ENCODE results near the gene ARHGAP10.
A peak's percentile ranks its signal among the peaks of the same experiment; 100 is the strongest.

Gene ARHGAP10

GRCh38 chr4:147731580-147732517, at the start of gene ARHGAP10:
ARHGAP10 (plus strand) TSS chr4:147732088; CDS start chr4:147732302, 214 bp downstream.
- DNase-seq (ENCODE audit: low read depth in 1 of 2, low spot score in 1 of 2), result peak; percentile 31 to 57
- no peak for TF ChIP-seq JUND (IDR thresholded peaks at IDR 0.05; ENCODE audit: low read depth)
- in situ Hi-C loops (cut with HindIII; ENCODE audit: low pct_unique_long_range_greater_than_20kb, low sequenced_read_pairs), result no loop called here

- no peak for TF ChIP-seq JUND (IDR thresholded peaks at IDR 0.05; ENCODE audit: low read depth)
- in situ Hi-C loops (cut with HindIII; ENCODE audit: low pct_unique_long_range_greater_than_20kb, low sequenced_read_pairs), result no loop called here
These were observed 49.1 kb upstream of the ARHGAP10 start for GRCh38 chr4:147682755-147683154.

GRCh38 chr4:147683188-147683591, 48.7 kb upstream of the ARHGAP10 start:
- DNase-seq (ENCODE audit: low read depth in 1 of 2, low spot score in 1 of 2), result peak; percentile 4 to 7
- TF ChIP-seq JUND (IDR thresholded peaks at IDR 0.05; ENCODE audit: low read depth), result no peak
- in situ Hi-C loops (cut with HindIII; ENCODE audit: low pct_unique_long_range_greater_than_20kb, low sequenced_read_pairs), result no loop called here

More at GRCh38 chr4:147682755-147683154, 49.1 kb upstream of the ARHGAP10 start:
- no peak for DNase-seq (ENCODE audit: low read depth in 1 of 2, low spot score in 1 of 2)

GRCh38 chr4:147683717-147684700, 47.9 kb upstream of the ARHGAP10 start, which contains the start of gene PRMT9:
PRMT9 (minus strand) TSS chr4:147684163; CDS start chr4:147683987, 176 bp downstream.
- in situ Hi-C loops (cut with HindIII; ENCODE audit: low pct_unique_long_range_greater_than_20kb, low sequenced_read_pairs), result no loop called here
- DNase-seq (ENCODE audit: low read depth in 1 of 2, low spot score in 1 of 2), result peak; percentile 81 to 88
- no peak for TF ChIP-seq JUND (IDR thresholded peaks at IDR 0.05; ENCODE audit: low read depth)

GRCh38 chr4:147689067-147689466, 42.8 kb upstream of the ARHGAP10 start:
- in situ Hi-C loops (cut with HindIII; ENCODE audit: low pct_unique_long_range_greater_than_20kb, low sequenced_read_pairs), result no loop called here
- no peak for DNase-seq (ENCODE audit: low read depth in 1 of 2, low spot score in 1 of 2)
- TF ChIP-seq JUND (IDR thresholded peaks at IDR 0.05; ENCODE audit: low read depth), result no peak

GRCh38 chr4:147691820-147692219, 40.1 kb upstream of the ARHGAP10 start:
- DNase-seq (ENCODE audit: low read depth in 1 of 2, low spot score in 1 of 2), result no peak
- in situ Hi-C loops (cut with HindIII; ENCODE audit: low pct_unique_long_range_greater_than_20kb, low sequenced_read_pairs), result no loop called here
- no peak for TF ChIP-seq JUND (IDR thresholded peaks at IDR 0.05; ENCODE audit: low read depth)

GRCh38 chr4:147693218-147693617, 38.7 kb upstream of the ARHGAP10 start:
- in situ Hi-C loops (cut with HindIII; ENCODE audit: low pct_unique_long_range_greater_than_20kb, low sequenced_read_pairs), result no loop called here
- no peak for TF ChIP-seq JUND (IDR thresholded peaks at IDR 0.05; ENCODE audit: low read depth)
- DNase-seq (ENCODE audit: low read depth in 1 of 2, low spot score in 1 of 2), result no peak

- no peak for DNase-seq (ENCODE audit: low read depth in 1 of 2, low spot score in 1 of 2)
- in situ Hi-C loops (cut with HindIII; ENCODE audit: low pct_unique_long_range_greater_than_20kb, low sequenced_read_pairs), result no loop called here
- TF ChIP-seq JUND (IDR thresholded peaks at IDR 0.05; ENCODE audit: low read depth), result no peak
These were observed 35.0 kb upstream of the ARHGAP10 start for GRCh38 chr4:147696866-147697265.

GRCh38 chr4:147704846-147705245, 27.0 kb upstream of the ARHGAP10 start:
- in situ Hi-C loops (cut with HindIII; ENCODE audit: low pct_unique_long_range_greater_than_20kb, low sequenced_read_pairs), result no loop called here
- TF ChIP-seq JUND (IDR thresholded peaks at IDR 0.05; ENCODE audit: low read depth), result no peak
- no peak for DNase-seq (ENCODE audit: low read depth in 1 of 2, low spot score in 1 of 2)

- TF ChIP-seq JUND (IDR thresholded peaks at IDR 0.05; ENCODE audit: low read depth), result no peak
- DNase-seq (ENCODE audit: low read depth in 1 of 2, low spot score in 1 of 2), result peak in 1 of 2 experiments; percentile 55
- in situ Hi-C loops (cut with HindIII; ENCODE audit: low pct_unique_long_range_greater_than_20kb, low sequenced_read_pairs), result no loop called here
These were observed 23.8 kb upstream of the ARHGAP10 start for GRCh38 chr4:147707892-147708672.

GRCh38 chr4:147709999-147710398, 21.9 kb upstream of the ARHGAP10 start:
- in situ Hi-C loops (cut with HindIII; ENCODE audit: low pct_unique_long_range_greater_than_20kb, low sequenced_read_pairs), result no loop called here
- no peak for TF ChIP-seq JUND (IDR thresholded peaks at IDR 0.05; ENCODE audit: low read depth)
- DNase-seq (ENCODE audit: low read depth in 1 of 2, low spot score in 1 of 2), result no peak

Measured in T47D (cell line).